B cell (primary cell): ENCODE data around the gene PRRC2C. TPM values are rescaled to one million over a fixed set of nuclear protein-coding genes. Genes with fewer than 3 reads are reported as not detected.

Experiments used
- ATAC-seq: fragments of 200-7000 bp; cut with Tn5 transposase; one replicate; pipeline ENCODE4 v1.10.0; 2021; ENCODE audit warnings: low read depth, mild to moderate bottlenecking, moderate number of reproducible peaks, moderate library complexity
- CTCF ChIA-PET: fragments of 350-600 bp; sonication (Branson Sonifier 250); formaldehyde crosslinking; loops from one replicate; lab custom pipeline; 2021; ENCODE audit warnings: antibody characterized with exemption, inconsistent platforms; lab: Charles Lee
- POLR2A ChIA-PET: fragments of 350-600 bp; sonication (Branson Sonifier 250); formaldehyde crosslinking; loops from one replicate; lab custom pipeline; 2021; ENCODE audit warnings: antibody characterized with exemption; lab: Charles Lee
- DNase-seq: peaks from one replicate; pipeline ENCODE4 v3.0.0; 2013
- H2AFZ ChIP-seq: 2 replicates; pipeline ENCODE4 v1.6.1; 2012; ENCODE audit warnings: mild to moderate bottlenecking, low read depth, low read length; ENCODE audit not compliant: insufficient read depth, poor library complexity, severe bottlenecking
- H3K27ac ChIP-seq, 2 donors: 1 replicate in 1 of 2; 2 replicates in 1 of 2; pipeline ENCODE4 v1.5.1; 2012 to 2013; ENCODE audit warnings: low read length in 2 of 2, mild to moderate bottlenecking in 2 of 2, moderate library complexity in 1 of 2
- H3K27me3 ChIP-seq, 4 experiments: fragments of 200-600 bp in 1 of 4; sonication (generic) in 1 of 4; replicated peaks in 1 of 4; 1 replicate in 2 of 4; 2 replicates in 2 of 4; pipeline versions ENCODE4 v1.6.1 to v1.7.0; 2013 to 2016; ENCODE audit warnings: low read length in 3 of 4, mild to moderate bottlenecking in 2 of 4, mixed read lengths in 1 of 4, moderate library complexity in 1 of 4; ENCODE audit not compliant: insufficient read depth in 4 of 4, control insufficient read depth in 3 of 4; ENCODE audit errors: control extremely low read depth in 1 of 4
- H3K36me3 ChIP-seq, 2 experiments: replicated peaks in 1 of 2; 1 replicate in 1 of 2; 2 replicates in 1 of 2; pipeline versions ENCODE4 v1.6.1 to v1.7.1; 2013; ENCODE audit warnings: low read length in 1 of 2; ENCODE audit not compliant: insufficient read depth in 2 of 2, control insufficient read depth in 1 of 2; ENCODE audit errors: control extremely low read depth in 1 of 2, extremely low read depth in 1 of 2
- H3K4me1 ChIP-seq, 2 donors: fragments of 200-600 bp in 1 of 2; sonication (generic) in 1 of 2; 1 replicate in 1 of 2; 2 replicates in 1 of 2; pipeline versions ENCODE4 v1.5.1 to v1.6.1; 2013 to 2017; ENCODE audit warnings: low read length in 2 of 2; ENCODE audit not compliant: control insufficient read depth in 2 of 2, insufficient read depth in 2 of 2
- H3K4me2 ChIP-seq: replicated peaks from 2 replicates; pipeline ENCODE3; 2012; ENCODE audit warnings: mild to moderate bottlenecking, low read depth, low read length; ENCODE audit not compliant: poor library complexity, severe bottlenecking
- H3K4me3 ChIP-seq, 5 experiments: fragments of 200-600 bp in 1 of 5; sonication (generic) in 1 of 5; 1 replicate in 3 of 5; 2 replicates in 2 of 5; pipeline versions ENCODE4 v1.5.1 to v1.7.0; 2011 to 2016; ENCODE audit warnings: low read length in 4 of 5, mild to moderate bottlenecking in 4 of 5, low read depth in 2 of 5, control low read depth in 1 of 5, moderate library complexity in 1 of 5; ENCODE audit not compliant: insufficient read depth in 1 of 5; ENCODE audit errors: control extremely low read depth in 1 of 5, extremely low read depth in 1 of 5
- H3K79me2 ChIP-seq: fragments of 200-600 bp; sonication (generic); one replicate; pipeline ENCODE4 v1.6.0; 2016; ENCODE audit warnings: low read length; ENCODE audit not compliant: control insufficient read depth, insufficient read depth
- H3K9ac ChIP-seq: fragments of 200-600 bp; sonication (generic); 2 replicates; pipeline ENCODE4 v1.6.1; 2017; ENCODE audit warnings: mild to moderate bottlenecking, low read length, moderate library complexity
- H3K9me3 ChIP-seq, 3 donors: one replicate each; pipeline versions ENCODE4 v1.6.1 to v1.7.1; 2013; ENCODE audit warnings: low read length in 2 of 3; ENCODE audit not compliant: control insufficient read depth in 2 of 3, insufficient read depth in 1 of 3; ENCODE audit errors: control extremely low read depth in 1 of 3
- H4K20me1 ChIP-seq: 2 replicates; pipeline ENCODE4 v1.6.0; 2012; ENCODE audit warnings: mild to moderate bottlenecking, low read length; ENCODE audit not compliant: insufficient read depth, control insufficient read depth, poor library complexity, severe bottlenecking
- H3K27ac Mint-ChIP-seq: one replicate; pipeline ENCODE4 v1.8.0; 2021; ENCODE audit warnings: mixed read lengths
- H3K27me3 Mint-ChIP-seq: one replicate; pipeline ENCODE4 v1.8.0; 2021; ENCODE audit warnings: mixed read lengths
- H3K4me1 Mint-ChIP-seq: one replicate; pipeline ENCODE4 v1.8.0; 2021; ENCODE audit warnings: mixed read lengths
- H3K4me3 Mint-ChIP-seq: one replicate; pipeline ENCODE4 v1.8.0; 2021; ENCODE audit warnings: mixed read lengths
- H3K9me3 Mint-ChIP-seq: one replicate; pipeline ENCODE4 v1.8.0; 2022; ENCODE audit warnings: mixed read lengths; ENCODE audit not compliant: insufficient read depth
- CTCF ChIP-seq: fragments of 200-600 bp; IDR thresholded peaks from one replicate; pipeline ENCODE4 v1.8.0; 2022; ENCODE audit warnings: antibody characterized with exemption, mild to moderate bottlenecking
- EZH2 ChIP-seq: IDR thresholded peaks from 2 replicates; pipeline ENCODE4 v1.6.1; 2012; ENCODE audit warnings: borderline replicate concordance, low read depth, mild to moderate bottlenecking, moderate library complexity, low read length; ENCODE audit not compliant: insufficient read depth, poor library complexity, severe bottlenecking
- WGBS: methylation state at CpG from one replicate; pipeline ENCODE4 v1.1.5; 2013; ENCODE audit warnings: missing lambda C conversion rate; ENCODE audit not compliant: insufficient coverage; 5-methylcytosine and 5-hydroxymethylcytosine counted together
- intact Hi-C: fragments of 100-400 bp; cut with micrococcal nuclease; formaldehyde crosslinking; loops from one replicate; pipeline ENCODE4 v1.10.0; 2022
- polyA plus RNA-seq: library from polyadenylated mRNA; depleted of rRNA; stranded (reverse); fragments of >200 nt; gene quantifications from 2 replicates; pipeline ENCODE4 v1.2.3, GENCODE V29; 2012
- total RNA-seq, 2 donors: library from RNA; stranded (reverse); fragments of 120-200 nt in 1 of 2; gene quantifications; 1 replicate in 1 of 2; 2 replicates in 1 of 2; pipeline versions ENCODE4 v1.2.3 to v1.2.4, GENCODE V29; 2013 to 2022

The PRRC2C gene
- total and polyA plus RNA-seq, 2 donors (not counting 1 experiment from before 2014, with no cell fraction given), result 65.4 to 305 TPM

- Histone ChIP-seq H3K79me2 (no peaks in the 10 kb centered on the region), H3K4me3 (no peak overlapping the region), H3K27me3 (no peaks in the 10 kb centered on the region), H3K36me3 (peaks cover 14 to 81% of the 10 kb centered on the region in 2 experiments), H2AFZ (no peak overlapping the region), H3K4me1 (no peaks in the 10 kb centered on the region), H3K9ac (no peak overlapping the region), H3K4me2 (no peak overlapping the region), H4K20me1 (no peaks in the 10 kb centered on the region), H3K9me3 (no peaks in the 10 kb centered on the region), H3K27ac (no peak overlapping the region)
- intact Hi-C loops, result no loop called here
- Mint-ChIP-seq H3K27me3 (no peaks in the 10 kb centered on the region), H3K4me1 (no peaks in the 10 kb centered on the region), H3K27ac (no peak overlapping the region), H3K4me3 (no peak overlapping the region), H3K9me3 (no peaks in the 10 kb centered on the region)
- DNase-seq (no peak), ATAC-seq (no peak)
- 93% methylated on average over 3 of the region's 3 CpGs for WGBS
- ChIA-PET CTCF (interaction anchor here (0.6 kb wide), 1 partner anchor 38 kb away, joined by 3 read pairs; no protein-coding TSS in a partner anchor), POLR2A (no interaction called here)
- TF ChIP-seq CTCF (no peak), EZH2 (no peak)
These were observed 81.1 kb downstream of the PRRC2C start for GRCh38 chr1:171566467-171566866.

- POLR2A ChIA-PET, result no interaction called here
- Histone ChIP-seq H3K9me3 (no peaks in the 10 kb centered on the region), H4K20me1 (no peaks in the 10 kb centered on the region), H3K9ac (no peak overlapping the region), H3K36me3 (peaks cover 22 to 75% of the 10 kb centered on the region in 2 experiments), H3K4me1 (no peaks in the 10 kb centered on the region), H3K27ac (no peak overlapping the region), H3K27me3 (no peaks in the 10 kb centered on the region), H2AFZ (no peak overlapping the region), H3K4me3 (no peak overlapping the region), H3K79me2 (no peaks in the 10 kb centered on the region), H3K4me2 (no peak overlapping the region)
- no peak overlapping the region for H3K4me3 Mint-ChIP-seq
- H3K9me3 Mint-ChIP-seq, result no peaks in the 10 kb centered on the region
- CTCF ChIA-PET, result no interaction called here
- DNase-seq, result no peak
- no peaks in the 10 kb centered on the region for H3K4me1 Mint-ChIP-seq
- intact Hi-C loops, result loop anchor here (5.0 to 10.0 kb wide), 2 partner anchors 33 to 55 kb away; no protein-coding TSS in a partner anchor
- TF ChIP-seq CTCF (no peak), EZH2 (no peak)
- no peaks in the 10 kb centered on the region for H3K27me3 Mint-ChIP-seq
- no peak for ATAC-seq
- H3K27ac Mint-ChIP-seq, result no peak overlapping the region
- no CpG with 5 or more reads among the region's 2 CpGs for whole genome bisulfite sequencing
These were observed 85.0 kb downstream of the PRRC2C start for GRCh38 chr1:171570295-171570694.
